ENCODE results near the gene TM4SF18.
"Not testable (repeated sequence)": the region's sequence is repeated elsewhere in the genome, so short reads cannot be mapped to it uniquely, and the experiment has no call there.

The TM4SF18 gene

DNA sequence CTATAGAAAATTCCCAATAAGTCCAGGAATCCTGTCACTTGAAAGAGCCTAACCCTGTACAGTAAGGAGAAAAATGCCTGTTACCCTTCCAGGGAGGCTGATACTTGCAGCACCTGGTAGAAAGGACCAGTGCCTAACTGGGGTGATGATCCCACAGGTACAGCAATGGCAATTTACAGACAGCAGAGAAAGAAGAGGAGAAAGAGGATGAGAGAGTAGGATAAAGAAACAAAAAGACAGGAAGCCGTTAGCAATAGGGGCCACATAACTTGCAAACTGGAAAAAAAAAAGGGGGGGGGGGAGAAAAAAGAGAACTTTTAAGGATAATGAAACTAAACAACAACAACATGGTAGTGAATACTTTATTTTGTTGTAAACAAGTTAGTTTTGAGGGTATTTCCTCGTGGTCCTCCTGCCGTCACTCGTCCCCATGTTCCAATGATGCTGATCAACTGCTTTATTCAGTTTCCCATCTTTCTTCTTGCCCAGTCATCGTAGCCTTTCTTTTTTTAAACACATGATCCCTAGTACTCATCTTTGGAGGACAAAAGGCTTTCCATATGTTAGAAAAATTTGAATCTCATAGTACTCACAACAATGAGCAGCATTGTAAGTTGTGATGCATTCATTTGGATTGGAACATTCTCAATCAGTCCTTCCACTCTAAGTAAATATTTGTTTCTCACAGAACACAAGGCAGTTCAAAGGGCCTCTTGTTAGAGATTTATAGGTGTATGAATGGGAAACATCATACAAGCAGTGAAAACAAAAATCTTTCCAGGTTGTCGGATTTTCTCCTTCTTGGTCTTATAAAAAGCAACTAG is 35.5 kb upstream of the TM4SF18 start:
- no peak for DNase-seq (ENCODE audit: insufficient read length, low spot score)
- no peak for FAIRE-seq

DNA sequence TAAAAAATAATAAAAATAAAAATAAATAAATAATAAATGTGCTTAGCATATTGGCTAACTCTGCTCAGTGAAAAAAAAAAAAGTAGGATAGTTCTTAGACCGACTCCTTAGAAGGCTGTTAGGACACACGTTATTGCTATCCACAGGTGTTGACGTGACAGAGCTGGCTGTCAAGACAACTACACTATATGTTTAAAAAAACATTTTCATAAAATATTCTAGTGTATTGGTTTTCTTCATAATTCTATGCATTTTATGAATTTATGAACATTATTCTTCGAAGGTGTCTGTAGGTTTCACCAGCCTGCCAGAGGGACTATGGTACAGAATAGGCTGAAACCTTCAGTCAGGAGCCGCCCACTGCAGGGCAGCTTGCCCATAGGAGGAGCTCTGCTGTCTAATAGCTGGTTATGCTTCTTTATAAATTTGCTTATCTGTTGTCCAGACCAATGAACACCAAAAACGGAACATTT is 34.8 kb upstream of the TM4SF18 start:
- FAIRE-seq = no peak
- DNase-seq (ENCODE audit: insufficient read length, low spot score) = no peak

DNA sequence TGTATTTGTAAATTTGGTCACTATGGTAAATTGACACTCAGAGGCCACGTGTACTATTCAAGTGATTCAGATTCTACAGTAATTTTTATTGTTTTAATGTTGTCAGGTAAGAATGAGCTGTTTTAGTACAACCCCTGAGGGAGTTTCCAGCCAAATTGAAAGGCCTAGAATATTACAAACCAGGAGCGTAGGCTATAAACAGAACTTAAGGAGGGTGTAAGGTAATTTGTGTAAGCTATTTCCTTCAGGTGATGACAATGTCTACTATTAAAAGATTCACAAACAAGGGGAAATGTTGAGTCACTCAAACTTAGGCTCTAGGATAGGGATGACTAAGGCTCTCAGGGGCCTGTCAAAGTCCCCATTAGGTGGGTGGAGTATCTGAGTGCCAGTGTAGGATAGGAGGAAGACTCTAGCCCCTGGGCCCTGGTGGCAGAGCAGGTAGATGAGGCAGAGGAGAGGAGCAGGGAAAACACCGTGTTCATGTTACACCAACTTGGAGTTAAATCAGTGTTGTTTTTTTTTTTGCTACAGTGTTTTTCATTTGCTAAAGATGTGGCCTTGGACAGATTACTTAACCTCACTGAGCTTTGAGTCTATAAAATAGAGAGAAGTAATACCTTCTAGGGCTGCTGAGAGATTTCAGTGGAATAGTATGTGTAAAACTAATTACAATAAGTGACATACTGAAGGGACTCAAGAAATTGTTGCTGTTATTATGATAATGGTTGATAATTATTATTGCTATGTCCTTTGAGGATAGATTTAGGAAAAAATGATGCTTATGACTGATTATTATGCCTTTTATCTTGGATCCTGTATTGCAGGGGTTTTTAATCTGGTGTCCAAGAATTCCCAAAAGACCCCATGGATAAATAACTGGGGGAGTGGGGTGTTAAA is 33.8 kb upstream of the TM4SF18 start:
- no peak for FAIRE-seq
- DNase-seq (ENCODE audit: insufficient read length, low spot score) = no peak

DNA sequence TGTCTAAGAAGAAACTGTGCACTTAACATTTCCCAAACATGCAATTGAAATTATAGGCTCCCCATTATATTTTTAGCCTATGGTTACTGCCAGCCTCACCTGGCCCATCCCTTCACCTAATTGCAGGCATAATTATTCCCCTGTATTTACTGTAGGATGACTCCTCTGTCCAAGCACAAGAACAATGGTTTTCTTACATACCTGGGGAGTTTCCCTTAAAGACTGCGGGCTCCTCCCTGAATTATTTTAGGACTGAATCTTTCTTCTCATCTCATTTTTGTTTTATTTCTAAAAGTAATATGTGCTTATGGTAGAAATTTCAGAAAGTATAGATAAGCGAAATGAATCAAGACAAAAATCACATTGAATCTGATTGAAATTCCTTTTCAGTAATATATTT is 32.6 kb upstream of the TM4SF18 start:
- FAIRE-seq (no peak), DNase-seq (ENCODE audit: insufficient read length, low spot score) (no peak)

DNA sequence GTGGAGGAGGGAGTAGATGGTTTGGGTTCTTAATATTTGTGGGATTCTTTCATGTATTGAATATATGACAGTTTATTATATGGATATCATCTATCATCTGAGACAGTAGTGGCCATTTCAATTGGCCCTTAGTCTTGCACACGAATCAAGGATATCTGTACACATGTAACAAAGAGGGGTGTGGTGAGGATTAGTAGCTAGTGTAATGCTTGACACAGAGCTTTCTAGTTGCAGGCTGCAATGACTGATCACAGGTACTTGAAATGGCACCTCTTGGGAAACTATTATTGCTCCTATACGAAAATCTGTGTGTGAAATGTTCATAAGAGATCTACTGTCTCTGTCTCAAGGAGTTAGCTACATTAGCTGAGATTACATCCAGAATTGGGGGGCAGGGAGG is 31.2 kb upstream of the TM4SF18 start:
- DNase-seq (ENCODE audit: insufficient read length, low spot score) (no peak), FAIRE-seq (no peak)

DNA sequence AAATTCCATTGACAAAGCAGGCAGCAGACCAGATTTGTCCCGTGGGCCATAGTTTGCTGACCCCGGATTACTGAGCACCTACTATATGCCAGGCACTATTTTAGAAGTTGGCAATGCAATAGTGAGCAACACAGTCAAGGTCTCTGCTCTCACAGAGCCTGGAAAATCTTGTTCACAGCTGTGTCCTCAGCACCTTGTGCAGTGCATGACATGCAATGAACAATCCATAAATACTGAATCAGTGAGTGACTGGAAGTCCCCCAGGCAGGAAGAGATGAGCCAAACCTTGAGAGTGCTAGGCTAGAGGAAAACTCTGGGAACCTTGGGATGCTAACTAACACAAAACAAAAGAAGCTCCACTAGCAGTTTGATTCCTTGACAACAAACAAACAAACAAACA is 29.6 kb upstream of the TM4SF18 start:
- no peak for FAIRE-seq
- no peak for DNase-seq (ENCODE audit: insufficient read length, low spot score)

DNA sequence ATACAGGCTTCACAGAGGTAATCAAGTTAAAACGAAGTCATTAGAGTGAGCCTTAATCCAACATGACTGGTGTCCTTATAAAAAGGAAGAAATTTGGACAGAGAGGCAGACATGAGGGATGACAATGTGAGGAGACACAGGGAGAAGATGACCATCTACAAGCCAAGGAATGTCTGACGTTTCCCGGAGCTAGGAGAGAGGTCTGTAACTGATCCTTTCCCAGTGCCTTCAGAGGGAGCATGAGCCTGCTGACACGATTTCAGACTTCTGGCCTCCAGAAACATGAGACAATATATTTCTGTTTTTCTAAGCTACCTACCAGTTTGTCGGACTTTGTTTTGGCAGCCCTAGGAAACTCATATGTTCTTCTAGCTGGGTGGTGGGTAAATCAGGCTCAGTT is 28.9 kb upstream of the TM4SF18 start:
- FAIRE-seq (no peak), DNase-seq (ENCODE audit: insufficient read length, low spot score) (no peak)

DNA sequence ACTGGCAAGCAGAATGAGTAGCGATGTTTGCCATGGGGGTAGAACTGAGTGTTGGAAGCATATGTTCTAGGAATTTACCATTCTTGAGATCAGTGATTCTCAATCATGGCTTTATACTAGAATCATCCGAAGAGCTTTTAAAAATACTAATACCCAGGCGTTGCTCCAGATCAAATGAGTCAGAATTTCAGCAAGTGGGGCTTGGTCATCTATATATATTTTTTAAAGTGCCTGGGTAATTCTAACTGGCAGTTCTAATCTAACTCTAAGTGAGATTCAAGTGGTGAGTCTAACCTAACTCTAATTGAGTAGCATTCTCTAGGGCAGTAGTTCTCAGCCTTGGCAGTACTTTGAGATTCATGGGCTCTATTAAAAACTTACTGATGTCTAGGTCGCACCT is 23.2 kb upstream of the TM4SF18 start:
- FAIRE-seq (no peak), DNase-seq (ENCODE audit: insufficient read length, low spot score) (no peak)

DNA sequence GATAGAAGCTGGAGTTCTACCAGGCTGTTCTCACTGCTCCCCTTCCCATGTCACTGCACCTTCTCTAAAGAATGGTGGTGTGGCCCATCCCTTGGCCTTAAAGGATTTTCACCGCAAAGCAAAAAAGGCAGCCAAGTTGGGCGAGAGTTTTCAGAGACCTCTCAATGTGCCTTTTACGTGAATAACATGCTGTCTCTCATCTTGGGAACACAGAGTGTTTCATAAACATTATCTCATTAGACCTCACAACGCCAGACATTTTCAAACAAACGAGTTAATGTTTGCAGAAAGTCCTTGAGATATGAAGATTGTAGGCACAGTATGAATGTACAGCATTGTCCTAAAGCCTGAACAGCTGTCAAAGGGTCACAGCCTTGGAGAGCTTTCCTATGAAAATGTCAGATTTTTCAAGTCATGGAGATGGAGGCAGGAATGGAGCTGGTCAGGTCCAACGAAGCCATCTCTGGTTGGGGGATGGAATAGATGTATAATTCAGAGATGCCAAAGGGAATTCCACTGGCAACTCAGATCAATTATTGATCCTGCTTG is 22.7 kb upstream of the TM4SF18 start:
- FAIRE-seq (no peak), DNase-seq (ENCODE audit: insufficient read length, low spot score) (no peak)

DNA sequence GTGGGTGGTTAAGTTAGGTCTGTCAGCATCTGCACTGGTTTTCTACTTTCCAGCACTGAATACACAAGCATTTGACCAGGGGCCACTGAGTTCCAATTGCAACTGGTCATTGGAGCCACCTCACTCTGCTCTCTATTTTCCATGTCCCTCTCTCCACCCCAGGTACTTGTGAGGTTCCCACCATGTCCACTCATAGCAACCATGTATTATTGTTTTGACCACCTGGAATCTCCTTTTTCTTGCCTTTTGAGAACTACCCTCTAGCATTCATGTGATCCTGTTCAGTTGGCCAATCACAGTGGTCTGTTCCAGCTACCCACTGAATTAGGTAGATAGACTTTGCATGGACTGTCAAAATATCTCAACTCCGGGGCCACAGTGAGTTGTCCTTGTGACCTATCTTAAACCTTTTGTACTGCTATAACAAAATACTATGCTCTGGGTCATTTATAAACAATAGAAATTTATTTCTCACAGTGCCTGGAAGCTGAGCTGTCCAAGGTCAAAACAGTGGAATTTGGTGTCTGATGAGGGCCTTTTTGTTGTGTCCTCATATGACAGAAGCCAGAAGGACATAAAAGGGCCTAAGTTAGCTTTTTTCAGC is 20.2 kb upstream of the TM4SF18 start:
- no peak for FAIRE-seq
- DNase-seq (ENCODE audit: insufficient read length, low spot score) = no peak

DNA sequence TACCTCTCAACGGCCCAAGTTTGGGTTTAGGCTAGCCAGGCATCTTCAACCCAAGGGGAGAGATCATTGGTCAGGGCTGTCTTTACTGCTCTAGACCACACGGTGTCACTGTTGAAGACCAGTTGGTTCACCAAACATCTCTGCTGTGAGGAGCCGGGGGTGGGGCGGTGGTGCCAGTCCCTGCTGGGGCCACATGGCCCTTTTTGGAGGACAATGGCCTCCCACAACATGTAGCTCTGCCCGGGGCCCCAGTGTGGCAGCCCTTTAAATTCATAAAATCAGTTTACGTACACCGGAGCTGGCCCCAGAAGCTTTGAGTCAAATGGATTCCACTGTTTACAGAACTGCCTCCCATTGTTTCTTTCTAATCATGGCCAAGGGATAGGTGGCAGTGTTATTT is 19.1 kb upstream of the TM4SF18 start:
- FAIRE-seq (peak; percentile 63), DNase-seq (ENCODE audit: insufficient read length, low spot score) (peak; percentile 47)

DNA sequence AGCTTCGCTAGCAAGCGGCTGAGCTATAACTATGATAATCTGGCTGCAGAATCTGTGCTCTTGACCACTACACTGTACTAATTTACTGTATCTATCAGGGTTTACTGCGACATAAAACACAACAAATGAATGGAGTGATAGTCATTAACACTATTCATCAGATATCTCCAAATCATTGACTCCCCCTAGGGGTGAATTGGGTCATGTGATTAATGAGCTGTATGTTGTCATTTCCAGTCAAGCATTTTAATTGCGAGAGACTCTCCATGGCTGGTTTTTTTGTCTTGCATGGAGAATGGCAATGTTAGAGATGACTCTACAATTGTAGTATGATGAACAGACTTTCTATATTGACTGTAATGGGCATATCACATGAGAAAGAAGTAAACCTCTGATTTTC is 10.5 kb upstream of the TM4SF18 start:
- FAIRE-seq (no peak), DNase-seq (ENCODE audit: insufficient read length, low spot score) (no peak)

DNA sequence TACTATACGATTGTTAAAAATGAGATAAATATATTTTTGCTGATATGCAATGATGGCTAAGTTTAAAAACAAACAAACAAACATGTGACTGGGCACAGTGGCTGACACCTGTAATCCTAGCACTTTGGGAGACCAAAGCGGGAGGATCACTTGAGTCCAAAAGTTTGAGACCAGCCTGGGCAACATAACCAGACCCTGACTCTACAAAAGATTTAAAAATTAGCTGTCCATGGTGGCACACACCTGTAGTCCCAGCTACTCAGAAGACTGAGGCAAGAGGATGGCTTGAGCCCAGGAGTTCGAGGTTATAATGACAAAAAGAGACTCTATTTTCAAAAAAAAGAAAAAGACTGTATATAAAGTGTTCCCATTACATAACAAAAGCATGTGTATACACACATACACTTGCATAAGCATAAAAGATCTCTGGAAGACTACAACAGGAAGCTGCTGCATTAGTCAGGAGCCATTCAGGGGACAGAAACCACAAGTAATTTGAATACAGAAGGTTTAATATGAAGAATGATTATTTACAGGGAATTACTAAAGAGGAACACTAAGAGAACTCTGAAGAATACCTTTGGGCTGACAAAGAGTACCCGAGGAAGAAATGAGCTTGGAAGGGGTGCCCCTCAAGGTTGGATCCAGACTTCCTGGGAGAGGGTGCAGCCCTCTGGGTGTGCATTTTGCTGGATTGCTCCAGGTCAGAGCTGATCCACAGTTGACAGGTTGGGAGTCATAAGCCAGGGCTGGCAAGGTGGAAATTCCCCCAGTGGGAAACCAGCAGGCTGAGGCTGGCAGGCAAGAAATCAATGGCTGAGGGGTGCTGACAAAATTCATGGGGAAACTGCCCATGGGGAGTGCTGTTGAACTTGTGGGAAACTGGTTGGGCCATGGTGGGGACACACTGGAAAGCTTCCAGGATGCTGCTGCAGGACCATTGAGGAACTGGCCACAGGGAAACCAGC is 9.3 kb upstream of the TM4SF18 start:
- DNase-seq (ENCODE audit: insufficient read length, low spot score) = no peak
- no peak for FAIRE-seq

DNA sequence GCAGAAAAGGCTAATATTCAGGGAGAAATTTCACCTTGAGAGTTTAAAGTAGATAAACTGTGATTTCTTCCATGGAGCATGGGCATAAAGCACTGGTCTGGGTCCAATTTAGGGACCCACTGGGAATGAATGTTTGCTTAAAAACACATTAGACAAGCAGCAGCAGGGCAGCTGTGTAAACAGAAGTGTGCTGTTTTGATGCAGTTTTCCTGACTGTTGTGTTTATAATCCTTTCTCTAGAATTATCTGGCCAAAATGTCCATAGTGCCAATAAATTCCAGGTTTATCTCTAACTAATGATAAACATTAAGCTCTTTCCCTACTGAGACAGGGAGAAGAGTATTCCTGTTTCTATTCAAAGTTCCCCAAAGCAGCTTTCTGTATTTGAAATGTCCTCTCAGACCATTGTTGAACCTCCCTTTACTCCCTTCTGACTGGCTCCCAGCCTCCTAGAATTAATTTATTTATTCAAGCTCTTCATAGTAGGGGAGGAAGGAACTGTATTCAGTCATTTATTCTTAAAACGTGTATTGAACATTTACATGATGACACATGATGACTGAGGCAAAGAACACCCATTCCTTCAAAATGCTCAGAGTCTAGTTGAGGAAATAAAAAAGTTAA is 7.0 kb upstream of the TM4SF18 start:
- DNase-seq (ENCODE audit: insufficient read length, low spot score) = no peak
- no peak for FAIRE-seq

DNA sequence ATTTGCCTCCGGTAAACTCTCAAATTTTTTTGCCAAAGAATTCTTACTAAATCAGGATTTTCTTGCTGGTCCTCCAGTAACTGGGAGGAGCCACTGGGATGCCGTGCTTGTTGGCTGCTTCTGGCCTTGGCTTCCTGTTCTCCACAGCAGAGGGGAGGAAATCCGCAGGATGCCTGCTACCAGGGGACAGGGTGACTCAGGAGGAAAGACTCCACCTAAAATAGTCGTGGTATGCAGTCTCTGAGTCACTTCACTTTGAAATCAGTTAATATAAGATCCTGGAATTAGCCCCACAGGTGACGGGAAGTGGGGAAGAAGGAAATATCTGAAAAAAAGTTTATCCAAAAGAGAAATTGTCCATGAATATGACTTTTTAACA is 6.5 kb upstream of the TM4SF18 start:
- FAIRE-seq (no peak), DNase-seq (ENCODE audit: insufficient read length, low spot score) (no peak)

DNA sequence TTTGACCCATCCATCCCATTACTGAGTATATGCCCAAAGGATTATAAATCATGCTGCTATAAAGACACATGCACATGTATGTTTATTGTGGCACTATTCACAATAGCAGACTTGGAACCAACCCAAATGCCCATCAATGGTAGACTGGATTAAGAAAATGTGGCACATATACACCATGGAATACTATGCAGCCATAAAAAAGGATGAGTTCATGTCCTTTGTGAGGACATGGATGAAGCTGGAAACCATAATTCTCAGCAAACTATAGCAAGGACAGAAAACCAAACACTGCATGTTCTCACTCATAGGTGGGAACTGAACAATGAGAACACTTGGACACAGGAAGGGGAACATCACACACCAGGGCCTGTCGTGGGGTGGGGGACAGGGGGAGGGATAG is 4.0 kb upstream of the TM4SF18 start:
- FAIRE-seq = not testable (repeated sequence)

DNA sequence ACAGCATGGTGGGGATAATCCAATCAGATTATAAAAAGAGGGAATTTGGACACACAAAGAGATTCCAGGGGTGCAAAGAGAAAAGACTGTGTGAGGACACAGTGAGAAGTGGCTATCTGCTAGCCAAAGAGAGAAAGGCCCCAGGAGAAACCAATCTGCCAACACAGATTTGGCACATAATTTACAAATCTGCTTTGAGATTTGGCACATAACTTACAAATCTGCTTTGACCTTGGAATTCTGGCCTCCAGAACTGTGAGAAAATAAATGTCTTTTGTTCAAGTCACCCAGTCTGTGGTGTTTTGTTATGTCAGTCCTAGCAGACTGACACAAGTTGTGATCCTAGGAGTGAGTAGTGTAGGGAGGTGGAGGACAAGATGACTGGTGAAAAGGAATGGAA is 3.5 kb upstream of the TM4SF18 start:
- DNase-seq (ENCODE audit: insufficient read length, low spot score) (no peak), FAIRE-seq (no peak)

More for the DNA sequence above, 4.0 kb upstream of the TM4SF18 start:
- not testable (repeated sequence) for DNase-seq (ENCODE audit: insufficient read length, low spot score)

DNA sequence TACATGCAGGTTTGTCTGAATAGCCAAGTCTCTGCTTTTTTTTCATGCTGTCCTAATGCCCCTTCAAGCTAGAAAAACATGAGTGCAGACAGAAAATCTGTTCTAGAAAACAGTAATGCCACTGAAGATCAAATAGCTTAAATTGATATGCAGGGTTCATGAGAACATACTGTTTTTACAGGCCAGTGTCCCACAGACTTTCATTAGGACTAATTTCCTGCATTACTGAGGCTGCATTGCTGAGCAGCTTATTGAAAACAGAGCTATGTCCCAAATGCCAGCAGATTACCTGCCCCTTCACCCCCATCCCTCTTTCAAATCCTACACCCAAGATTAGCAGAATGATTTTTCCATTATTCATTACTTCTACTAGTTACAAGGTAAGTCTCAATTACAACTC is 665 bp downstream of the TM4SF18 start:
- no peak for FAIRE-seq
- DNase-seq (ENCODE audit: insufficient read length, low spot score) = no peak

DNA sequence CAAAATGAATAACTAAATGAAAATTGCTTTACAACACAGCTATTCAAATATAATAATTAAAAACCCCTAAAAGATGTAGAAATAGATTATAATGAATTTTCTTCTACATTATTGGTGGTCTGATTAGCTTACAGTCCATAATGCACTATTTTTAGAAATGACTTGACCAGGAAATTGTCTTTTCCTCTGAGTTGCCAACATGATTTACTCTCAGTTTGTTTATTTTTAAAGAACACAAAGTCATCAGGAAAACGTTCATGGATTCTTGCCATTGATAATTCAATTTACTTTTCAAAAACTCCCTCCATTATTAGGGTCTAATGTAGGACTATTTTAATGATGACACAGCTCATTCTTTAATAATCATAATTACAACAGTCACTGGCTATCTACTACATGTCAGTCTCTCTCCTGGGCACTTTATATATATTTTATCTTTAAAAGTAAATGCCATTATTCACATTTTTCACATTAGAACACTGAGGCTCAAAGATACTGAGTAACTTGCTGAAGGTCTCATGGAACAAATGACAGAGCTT is 1.1 kb downstream of the TM4SF18 start:
- no peak for FAIRE-seq
- no peak for DNase-seq (ENCODE audit: insufficient read length, low spot score)

Measured in GM19239 (cell line).